Measurements from ENCODE around the gene NOTCH1.
A peak's percentile ranks its signal among the peaks of the same experiment; 100 is the strongest.

Gene NOTCH1

DNA sequence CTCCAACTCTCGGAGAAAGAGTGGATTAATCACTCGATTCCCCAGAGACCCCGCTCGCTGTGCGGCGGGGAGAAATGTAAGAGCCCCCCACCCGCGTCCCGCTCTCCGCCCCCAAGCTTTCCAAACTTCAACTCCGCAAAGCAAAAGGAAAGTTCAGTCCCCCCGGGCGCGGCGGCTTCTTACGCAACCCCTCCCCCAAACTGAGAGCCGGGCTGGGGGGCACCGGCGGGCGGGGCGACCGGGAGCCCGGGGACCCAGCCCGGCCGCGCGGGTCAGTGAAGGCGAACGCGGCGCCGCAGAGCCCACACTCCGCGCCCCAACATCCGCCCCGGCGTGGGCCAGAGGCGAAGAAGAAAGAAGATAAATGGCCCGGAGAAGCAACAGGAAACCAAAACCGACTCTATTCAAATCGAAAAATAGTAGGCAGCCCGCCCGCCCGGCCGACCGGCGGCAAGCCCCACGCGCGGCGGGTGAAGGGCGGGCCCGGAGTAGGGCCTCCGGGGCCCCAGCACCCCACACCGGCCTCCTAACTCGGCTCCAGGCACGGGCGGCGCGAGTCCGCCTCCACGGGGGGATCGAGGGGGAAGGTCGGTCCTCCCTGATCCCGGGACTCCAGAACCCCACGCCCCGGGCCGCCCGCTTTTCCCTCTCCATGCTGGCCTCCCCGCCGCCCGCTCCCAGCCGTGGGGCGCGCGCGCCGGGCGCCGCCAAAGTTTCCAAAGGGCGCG is 720 bp downstream of the NOTCH1 start:
- peak in 2 of 3 experiments; percentile 27 to 66 for DNase-seq (ENCODE audit: low read depth in 3 of 3)

DNA sequence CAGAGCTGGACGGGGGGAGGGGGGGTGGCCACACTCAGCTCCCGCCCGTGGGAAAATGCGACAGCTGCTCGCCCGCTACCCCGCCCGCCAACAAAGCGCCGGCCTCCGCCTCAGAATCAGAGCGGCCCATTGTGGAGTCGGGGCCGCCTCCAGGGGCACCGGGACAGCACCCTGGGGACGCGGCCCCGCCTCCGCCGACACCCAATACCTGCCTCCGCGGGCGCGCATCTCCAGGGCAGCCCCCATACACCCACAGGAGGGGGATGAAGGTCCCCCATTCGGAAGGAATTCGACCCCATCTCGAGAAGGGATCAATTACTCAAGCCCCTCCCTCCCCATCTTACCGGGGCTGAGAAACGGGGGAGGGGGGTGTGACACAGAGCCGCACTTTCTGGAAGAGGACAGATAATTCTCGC is 1.3 kb downstream of the NOTCH1 start:
- peak in 1 of 3 experiments; percentile 70 for DNase-seq (ENCODE audit: low read depth in 3 of 3)

DNA sequence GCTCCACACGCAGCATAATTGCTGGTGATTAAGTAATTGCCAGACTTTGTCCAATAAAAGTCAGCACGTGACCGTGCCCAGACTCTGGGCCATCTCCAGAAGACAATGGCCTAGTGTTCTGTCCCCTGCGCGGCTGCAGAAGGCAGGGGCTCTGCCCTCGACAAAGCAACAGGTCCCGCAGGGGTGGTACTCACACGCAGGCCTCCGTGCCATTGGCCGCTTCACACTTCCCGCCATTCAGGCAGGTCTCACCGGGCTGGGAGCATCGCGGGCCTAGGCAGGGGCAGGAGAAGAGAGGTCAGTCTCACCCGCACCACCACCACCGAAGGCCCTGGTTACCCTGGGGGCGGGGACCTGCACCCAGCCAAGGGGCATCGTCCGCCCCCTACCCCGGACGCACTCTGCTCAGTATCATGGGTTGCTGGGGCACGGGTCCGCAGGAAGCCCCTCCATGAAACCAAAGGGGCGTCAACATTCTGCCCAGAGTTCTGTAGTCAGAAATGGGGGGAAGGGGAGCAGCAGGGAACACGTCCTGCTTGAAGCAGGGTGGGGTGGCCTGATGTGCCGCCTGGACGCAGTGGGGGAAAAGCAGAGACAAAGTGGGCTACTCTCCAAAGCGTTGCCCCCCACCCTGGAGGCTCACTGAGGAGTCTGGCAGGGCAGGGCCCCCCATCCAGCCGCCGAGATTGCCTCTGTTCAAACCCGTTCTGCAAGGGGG is 1.9 kb downstream of the NOTCH1 start:
- DNase-seq (ENCODE audit: low read depth in 3 of 3), result no peak

DNA sequence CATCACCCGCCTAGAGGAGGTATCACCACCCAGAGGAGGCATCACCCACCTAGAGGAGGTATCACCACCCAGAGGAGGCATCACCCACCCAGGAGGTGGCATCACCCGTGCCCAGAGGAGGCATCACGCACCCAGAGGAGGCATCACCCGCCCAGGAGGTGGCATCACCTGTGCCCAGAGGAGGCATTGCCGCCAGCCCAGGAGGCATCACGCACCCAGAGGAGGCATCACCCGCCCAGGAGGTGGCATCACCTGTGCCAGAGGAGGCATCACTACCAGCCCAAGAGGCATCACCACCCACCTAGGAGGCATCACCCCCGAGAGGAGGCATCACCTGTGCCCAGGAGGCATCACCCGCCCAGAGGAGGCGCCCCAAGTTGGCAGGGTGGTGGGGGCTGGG is 2.6 kb downstream of the NOTCH1 start:
- DNase-seq (ENCODE audit: low read depth in 3 of 3), result no peak

DNA sequence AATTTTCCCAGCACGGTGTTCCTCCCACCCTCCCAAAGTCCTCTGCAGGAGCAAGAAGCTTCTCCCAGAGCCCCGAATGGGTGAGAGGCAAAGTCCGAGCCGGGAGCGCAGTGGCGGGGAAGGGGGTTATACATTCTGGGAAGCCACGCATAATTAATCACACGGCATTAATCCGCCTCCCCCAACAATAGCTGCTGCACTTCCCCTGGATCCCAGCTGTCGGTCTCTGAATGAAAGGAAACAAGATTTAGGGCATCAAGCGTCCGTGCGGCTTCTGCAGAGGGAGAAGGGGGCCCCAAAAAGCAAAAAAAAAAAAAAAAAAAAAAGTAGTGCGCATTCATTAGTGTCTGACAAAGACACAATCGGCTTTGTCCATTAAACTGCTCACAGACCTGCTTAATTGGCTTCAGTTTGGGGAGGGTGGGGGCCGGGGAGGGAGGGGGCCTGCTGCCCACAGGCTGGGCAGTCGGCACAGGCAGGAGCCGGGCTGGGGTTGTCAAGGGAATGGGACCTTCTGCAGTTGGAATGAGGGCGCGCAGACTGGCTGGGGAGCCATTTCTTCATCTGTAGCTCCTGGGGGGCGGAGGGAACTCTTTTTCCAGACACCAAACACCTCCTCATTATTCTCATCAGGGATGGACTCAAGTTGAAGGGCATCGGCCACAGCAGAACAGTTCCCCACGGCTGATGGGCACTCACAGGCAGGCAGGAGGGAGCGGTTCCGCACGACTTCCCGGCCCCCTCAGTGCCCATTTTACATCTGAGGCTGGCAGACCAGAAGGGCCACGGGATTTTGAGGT is 3.4 kb downstream of the NOTCH1 start:
- DNase-seq (ENCODE audit: low read depth in 3 of 3), result no peak

DNA sequence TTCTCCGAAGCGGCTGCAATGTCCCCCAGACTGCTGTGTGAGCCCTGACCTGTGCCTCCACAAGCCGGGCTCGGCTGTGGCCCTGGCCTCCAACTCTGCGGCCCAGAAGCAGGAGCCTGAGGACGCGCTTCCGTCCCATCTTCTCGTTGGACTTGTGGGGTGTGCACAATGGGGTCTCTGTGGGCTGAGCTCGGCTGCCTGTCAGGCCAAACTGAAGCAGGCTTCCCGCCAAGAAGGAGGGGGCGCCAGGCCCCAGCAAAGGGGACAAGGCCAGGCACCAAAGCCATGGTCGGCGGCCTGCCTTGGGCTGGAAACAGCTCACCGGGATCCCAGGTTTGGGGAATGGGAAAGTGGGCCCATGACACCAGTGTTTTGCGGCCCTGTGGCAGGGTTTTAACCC is 4.1 kb downstream of the NOTCH1 start:
- DNase-seq (ENCODE audit: low read depth in 3 of 3), result no peak

DNA sequence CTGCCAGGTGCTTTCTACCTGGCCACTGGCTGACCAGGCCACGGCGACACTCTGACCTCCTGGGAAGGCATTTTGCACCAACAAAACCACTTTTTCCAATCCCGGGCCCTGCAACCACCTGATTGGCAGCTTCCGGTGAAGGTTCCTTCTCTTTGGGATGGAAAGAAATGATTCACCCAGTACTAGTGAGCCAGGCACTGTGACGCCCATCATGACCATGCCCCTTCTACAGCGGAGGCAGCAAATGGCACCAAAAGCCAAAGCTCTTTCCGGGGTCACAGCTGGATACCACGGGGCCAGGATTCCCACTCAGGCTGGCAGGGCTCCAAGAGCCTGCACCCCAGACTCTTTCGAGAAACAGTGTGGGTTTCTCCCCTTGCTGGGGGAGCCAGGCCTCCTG is 4.7 kb downstream of the NOTCH1 start:
- no peak for DNase-seq (ENCODE audit: low read depth in 3 of 3)

DNA sequence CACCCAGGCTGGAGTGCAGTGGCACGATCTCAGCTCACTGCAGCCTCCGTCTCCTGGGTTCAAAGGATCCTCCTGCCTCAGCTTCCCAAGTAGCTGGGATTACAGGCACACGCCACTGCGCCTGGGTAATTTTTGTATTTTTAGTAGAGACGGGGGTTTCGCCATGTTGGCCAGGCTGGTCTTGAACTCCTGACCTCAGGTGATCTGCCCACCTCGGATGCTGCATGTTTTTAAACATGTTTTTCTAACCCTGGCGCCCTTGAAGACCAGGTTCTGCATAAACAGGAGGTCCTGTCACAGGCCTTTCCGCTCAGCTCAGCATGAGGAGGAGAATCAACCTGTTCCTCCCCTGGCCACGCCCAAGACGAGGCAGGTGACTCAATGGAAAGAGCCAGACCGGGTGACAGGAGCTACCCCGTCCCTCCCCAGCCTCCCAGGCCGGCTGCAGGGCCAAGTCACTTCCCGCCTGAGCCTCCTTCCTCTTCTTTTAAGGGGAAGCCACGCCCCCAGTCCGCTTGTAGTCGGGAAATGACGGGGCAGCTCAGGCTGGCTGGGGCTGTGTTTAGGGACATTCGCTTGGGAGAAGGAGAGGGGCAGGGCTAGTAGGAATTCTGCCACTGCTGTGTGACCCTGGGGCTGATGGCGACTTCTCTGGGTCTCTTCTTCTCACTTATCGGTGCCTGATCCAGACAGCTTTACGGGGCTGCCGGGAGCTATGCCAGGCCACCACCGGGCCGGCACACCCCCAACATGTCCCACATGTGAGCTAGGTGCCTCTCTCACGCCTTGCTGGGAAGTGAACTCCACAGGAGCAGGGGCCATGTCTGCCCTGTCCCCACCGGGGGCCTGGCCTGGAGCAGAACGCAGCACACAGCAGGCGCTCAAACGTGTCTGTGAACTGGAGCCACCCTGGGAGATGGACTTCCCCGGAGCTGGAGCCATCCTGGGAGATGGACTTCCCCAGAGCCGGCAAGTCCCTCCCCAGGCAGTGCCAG is 6.1 kb downstream of the NOTCH1 start:
- DNase-seq (ENCODE audit: low read depth in 3 of 3), result peak; percentile 86 to 95 (median 86)

DNA sequence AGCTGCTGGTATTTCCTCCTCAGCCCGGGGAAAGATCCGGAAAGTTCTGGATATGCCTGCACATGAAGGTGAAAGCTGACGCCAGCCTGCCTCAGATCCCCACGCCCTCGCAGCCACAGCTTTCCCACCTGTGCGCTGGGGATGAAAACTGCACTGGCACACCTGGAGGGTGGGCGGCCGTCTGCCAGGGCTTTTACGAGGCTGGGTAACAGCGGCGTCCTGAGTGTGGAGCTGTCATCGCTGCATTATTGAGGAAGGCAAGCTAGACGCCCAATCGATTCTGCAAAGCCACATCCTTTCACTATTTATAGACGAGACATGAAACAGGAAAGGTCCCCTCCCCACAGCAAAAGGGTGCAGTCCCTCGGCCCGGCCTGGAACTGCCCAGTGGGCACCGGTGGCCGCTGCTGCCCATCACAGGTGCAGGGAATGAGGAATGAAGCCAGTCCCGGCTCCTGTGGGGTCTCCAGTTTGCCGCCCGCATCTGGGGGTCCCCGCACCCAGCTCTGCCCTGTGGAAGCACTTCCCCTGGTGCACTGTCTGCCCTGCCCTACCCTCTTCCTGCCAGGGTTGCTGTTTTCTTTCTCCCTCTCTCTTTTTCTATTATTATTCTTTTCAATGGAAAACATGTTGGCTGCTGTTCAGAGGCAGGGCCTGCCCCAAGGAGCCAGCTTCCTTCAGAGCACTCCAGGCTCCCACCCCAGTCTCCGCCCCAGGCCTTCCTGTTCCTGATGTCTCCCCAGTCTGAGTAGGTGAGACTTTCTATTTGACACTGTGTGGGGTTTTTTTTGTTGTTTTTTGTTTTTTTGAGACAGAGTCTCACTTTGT is 7.0 kb downstream of the NOTCH1 start:
- peak; percentile 45 to 79 (median 50) for DNase-seq (ENCODE audit: low read depth in 3 of 3)

DNA sequence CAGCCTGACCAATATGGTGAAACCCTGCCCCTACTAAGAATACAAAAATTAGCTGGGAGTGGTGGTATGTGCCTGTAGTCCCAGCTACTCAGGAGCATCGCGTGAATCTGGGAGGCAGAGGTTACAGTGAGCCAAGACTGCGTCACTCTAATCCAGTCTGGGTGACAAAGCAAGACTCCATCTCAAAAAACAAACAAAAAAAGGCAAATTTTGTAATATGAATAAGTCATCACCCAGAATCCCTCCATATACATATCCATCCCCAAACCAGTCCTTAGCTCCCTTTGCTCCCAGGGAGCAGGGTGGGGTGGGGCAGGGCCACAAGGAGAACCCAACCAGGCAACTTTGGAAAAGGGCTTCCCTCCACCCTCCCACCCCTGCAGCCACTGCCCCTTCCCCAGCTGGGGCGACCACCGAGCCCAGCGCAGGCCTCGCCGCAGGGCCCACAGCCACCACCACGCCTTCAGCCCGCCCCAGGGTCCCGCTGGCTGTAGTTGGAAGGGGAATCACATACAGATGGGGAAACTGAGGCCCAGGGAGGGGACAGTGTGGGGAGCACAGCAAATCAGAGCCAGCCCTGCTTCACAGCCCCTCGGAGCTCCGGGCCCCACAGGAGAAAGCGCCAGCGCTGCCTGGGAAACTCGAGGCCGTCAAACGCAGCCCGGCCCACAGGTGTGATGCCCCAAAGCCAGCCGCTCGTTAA is 7.8 kb downstream of the NOTCH1 start:
- DNase-seq (ENCODE audit: low read depth in 3 of 3), result no peak

DNA sequence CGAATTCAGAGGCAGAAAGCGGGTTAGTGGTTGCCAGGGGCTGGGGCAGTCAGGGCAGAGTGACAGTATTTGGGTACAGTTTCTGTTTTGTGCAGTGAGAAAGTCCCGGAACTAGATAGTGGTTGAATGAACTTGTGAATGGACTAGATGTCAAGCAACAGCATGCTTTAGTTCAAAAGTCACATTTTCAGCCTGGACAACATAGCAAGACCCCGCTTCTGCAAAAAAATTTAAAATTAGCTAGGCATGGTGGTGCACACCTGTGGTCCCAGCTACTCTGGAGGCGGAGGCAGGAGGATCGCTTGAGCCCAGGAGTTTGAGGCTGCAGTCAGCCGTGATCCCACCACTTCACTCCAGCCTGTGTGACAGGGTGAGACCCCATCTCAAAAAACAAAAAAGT is 8.4 kb downstream of the NOTCH1 start:
- DNase-seq (ENCODE audit: low read depth in 3 of 3), result no peak

DNA sequence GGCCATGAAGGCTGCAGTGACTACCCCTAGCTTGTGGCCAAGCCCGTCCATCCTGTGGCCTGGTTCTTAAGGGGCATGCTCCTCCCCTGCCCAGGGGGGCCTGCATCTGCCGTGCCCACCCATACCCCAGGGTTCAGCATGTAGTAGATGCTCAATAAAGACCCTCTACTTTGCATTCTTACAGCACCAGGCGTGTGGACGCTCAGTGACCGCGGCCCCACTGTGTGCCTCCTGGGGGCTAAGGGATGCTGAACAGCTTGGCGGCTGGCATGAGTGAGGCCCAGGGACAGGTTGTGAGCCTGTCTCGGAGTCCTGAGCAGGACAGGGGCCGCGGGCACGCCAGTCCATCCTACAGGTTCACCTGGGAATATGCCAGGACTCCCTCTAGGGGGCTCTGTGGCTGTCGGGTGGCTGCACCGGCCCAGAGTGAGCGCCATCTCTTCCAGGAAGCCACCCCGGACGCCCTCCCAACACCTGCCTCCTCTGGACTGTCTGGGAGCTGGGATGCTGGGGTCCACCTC is 9.1 kb downstream of the NOTCH1 start:
- no peak for DNase-seq (ENCODE audit: low read depth in 3 of 3)

DNA sequence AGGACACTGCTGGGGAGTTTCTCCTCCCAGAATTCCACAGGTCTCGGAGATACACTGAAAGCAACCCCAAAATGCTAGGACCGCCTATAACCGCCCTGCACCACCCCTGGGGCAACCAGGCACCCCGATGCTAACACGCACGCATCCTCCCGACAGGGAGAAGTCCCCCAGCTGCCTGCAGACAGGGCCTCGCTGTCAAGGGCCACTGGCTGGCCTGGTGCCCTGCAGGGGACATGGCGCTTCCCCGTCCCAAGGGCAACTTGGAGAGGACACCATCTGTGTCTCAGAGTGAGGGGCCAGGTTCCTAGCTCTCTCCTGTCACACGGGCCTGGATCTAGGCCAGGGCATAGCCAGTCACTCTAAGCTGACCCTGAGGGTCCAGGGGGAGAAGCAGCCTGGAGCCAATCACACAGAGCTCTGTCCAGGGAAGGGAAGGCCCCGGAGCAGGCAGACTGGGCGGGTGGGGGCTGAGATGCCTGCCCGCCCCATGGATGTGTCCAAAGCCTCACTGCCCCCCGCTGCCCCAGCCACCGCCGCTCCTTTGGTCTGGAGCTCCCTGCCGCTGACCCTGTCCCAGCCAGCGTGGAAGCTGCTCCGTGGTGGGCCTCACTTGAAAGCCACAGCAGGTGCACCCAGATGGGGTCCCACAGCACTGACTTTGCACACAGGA is 9.7 kb downstream of the NOTCH1 start:
- DNase-seq (ENCODE audit: low read depth in 3 of 3), result no peak

DNA sequence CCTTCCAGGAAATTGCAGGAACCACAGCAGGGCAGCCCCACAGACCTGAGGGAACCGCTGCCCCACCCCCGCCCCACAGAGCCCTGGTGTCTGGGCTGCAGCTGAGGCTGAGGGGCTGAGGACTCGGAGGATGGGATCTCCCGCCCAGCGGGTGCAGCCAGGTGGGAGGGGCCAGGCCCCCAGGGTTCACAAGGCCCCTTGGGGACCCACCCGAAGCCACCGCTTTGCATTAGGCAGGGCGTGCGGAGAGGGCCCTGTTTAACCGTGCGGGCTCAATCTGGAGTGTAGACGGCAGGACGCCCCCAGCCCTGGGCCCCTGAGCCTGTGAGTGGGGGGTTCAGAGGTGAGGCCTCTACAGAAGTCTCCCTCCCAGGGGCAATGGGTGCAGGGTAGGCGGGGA is 10.8 kb downstream of the NOTCH1 start:
- DNase-seq (ENCODE audit: low read depth in 3 of 3), result no peak

DNA sequence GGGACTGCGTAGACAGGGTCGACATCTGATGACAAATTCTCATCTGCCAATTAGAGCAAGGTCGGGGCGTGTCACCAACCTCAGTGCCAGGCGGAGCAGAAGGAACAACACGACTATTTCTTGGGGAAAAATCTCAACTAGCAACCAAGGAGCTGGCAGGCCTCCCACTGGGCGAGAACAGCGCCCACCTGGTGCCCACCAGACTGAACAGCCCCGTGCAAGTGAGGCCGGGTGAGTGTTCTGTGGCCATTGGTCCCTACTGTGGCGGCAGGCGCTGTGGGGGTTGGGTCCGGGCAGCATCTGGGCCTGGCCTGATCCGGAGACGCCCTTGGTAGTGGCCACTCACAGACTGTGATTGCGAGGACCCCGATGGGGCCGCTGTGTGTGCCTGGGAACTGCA is 11.5 kb downstream of the NOTCH1 start:
- DNase-seq (ENCODE audit: low read depth in 3 of 3), result no peak

DNA sequence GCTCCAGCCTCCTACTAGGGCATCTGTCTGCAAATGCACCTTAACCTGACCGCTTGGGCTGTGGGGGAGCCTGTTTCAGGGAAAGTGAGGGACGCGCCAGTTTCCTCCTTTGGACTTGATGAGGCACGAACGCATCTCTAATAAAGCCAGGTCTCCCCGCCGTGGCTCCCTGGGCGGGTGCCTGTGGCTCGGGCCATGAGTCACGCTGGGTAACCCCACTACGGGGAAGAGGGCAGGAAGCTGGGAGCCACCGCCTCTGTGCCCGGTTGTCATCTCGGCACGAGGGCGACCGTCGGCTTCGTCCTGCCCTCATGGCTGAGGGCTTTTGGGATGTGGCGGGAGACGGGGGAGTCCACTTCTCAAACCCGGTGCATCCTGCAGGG is 12.1 kb downstream of the NOTCH1 start:
- peak; percentile 56 to 83 (median 62) for DNase-seq (ENCODE audit: low read depth in 3 of 3)

DNA sequence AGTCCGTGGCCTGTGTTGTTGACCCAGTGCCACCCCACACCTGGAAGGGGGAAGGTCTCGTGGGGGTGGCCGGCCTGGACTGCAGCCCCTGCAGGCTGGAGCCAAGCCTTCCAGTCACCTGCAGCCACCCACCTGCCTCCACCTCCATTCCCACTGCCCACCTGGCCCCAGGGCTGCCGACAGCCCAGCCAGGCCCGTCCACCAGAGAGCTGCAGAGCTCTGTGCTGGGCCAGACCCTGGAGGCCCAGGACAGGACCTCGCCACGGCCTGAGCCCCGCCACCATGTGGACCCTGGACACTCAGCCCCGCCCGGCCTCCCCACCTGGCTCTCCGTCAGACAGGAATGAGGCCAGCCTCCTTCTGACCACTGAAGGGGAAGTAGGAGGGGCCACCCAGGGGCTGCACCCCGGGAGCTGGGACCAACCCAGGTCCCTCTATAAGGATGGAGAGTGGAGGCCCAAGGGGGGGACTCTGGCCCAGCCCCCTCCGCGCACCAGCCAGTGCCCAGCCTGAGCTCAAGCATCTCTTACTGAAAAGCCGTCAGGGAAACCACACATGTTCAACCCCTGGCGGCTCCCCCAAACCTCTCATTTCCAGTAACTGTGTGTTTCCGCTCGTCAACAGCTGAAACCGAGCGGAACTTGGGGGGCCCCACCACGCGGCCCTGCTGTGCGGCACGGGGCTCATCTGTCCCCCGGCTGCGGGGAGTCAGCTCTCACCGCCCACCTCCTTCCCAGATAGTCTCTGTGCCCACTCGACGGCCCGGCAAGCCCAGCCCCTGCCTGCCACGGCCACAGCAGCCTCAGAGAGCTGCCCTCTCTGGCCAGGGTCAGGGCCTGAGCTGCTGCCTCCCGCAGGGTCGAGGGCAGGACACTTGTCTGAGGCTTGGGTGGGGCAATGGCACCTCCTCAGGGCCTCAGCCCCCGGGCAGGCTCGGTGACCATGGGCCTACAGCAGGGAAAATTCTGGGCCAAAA is 12.8 kb downstream of the NOTCH1 start:
- DNase-seq (ENCODE audit: low read depth in 3 of 3), result peak in 2 of 3 experiments; percentile 57 to 78

All from stimulated activated CD4-positive, alpha-beta T cell treated with anti-CD3 and anti-CD28 coated beads, TNF-alpha, amount 100 ng/mL, for 24 hours (primary cell).